OCI-LY3 (cell line): ENCODE results near the gene GFI1B.
A peak's percentile ranks its signal among the peaks of the same experiment; 100 is the strongest.

ENCODE experiments used
- H2AFZ ChIP-seq: fragments of 200-600, 300-600 bp; shearing (Covaris generic); 2 replicates; pipeline ENCODE4 v1.6.0; 2014; ENCODE audit warnings: antibody characterized with exemption, low read depth, low read length
- H3K27ac ChIP-seq: fragments of 200-600, 300-600 bp; sonication (generic); 2 replicates; pipeline ENCODE4 v1.5.1; 2014; ENCODE audit warnings: mild to moderate bottlenecking, low read length, moderate library complexity, mixed read lengths
- H3K27me3 ChIP-seq: fragments of 200-600, 300-600 bp; sonication (generic); 2 replicates; pipeline ENCODE4 v1.6.1; 2014; ENCODE audit warnings: low read depth, low read length, mixed read lengths
- H3K36me3 ChIP-seq: fragments of 200-600, 300-600 bp; sonication (generic); replicated peaks from 2 replicates; pipeline ENCODE3; 2014; ENCODE audit warnings: low read depth, low read length, mixed read lengths
- H3K4me1 ChIP-seq: fragments of 300-600, 200-600 bp; sonication (generic); 2 replicates; pipeline ENCODE4 v1.6.1; 2014; ENCODE audit warnings: low read length, mixed read lengths
- H3K4me2 ChIP-seq: fragments of 200-600, 300-600 bp; sonication (generic); 2 replicates; pipeline ENCODE4 v1.6.1; 2014; ENCODE audit warnings: low read length, mixed read lengths
- H3K4me3 ChIP-seq: fragments of 300-600, 200-600 bp; sonication (generic); 2 replicates; pipeline ENCODE4 v1.5.1; 2014; ENCODE audit warnings: antibody characterized with exemption, mild to moderate bottlenecking, low read length, moderate library complexity
- H3K79me2 ChIP-seq: fragments of 300-600, 200-600 bp; shearing (Covaris generic); 2 replicates; pipeline ENCODE4 v1.6.1; 2014; ENCODE audit warnings: mild to moderate bottlenecking, low read length, mixed read lengths
- H3K9ac ChIP-seq: fragments of 300-600, 200-600 bp; shearing (Covaris generic); 2 replicates; pipeline ENCODE4 v1.6.0; 2014; ENCODE audit warnings: mild to moderate bottlenecking, low read length, moderate library complexity
- H3K9me3 ChIP-seq: fragments of 200-600, 300-600 bp; shearing (Covaris generic); 2 replicates; pipeline ENCODE4 v1.6.1; 2014; ENCODE audit warnings: low read length, mixed read lengths; ENCODE audit not compliant: insufficient read depth
- H4K20me1 ChIP-seq: fragments of 200-600, 300-600 bp; sonication (generic); 2 replicates; pipeline ENCODE4 v1.6.1; 2016; ENCODE audit warnings: low read length, mixed read lengths; ENCODE audit not compliant: insufficient read depth
- CTCF ChIP-seq: fragments of 200-600, 300-600 bp; sonication (generic); IDR thresholded peaks from 2 replicates; pipeline ENCODE4 v1.5.1; 2014; ENCODE audit warnings: antibody characterized with exemption, low read length, low read depth
- EZH2phosphoT487 ChIP-seq: fragments of 200-600 bp; shearing (Covaris generic); IDR thresholded peaks from 2 replicates; pipeline ENCODE4 v1.6.1; 2018; ENCODE audit warnings: antibody characterized with exemption, mixed run types, low read depth

The GFI1B gene

GRCh38 chr9:132978112-132978450 lies 413 bp upstream of the GFI1B start:
- Histone ChIP-seq H3K4me3 (peak overlapping the region; percentile 64), H3K27me3 (peaks cover 40% of the 10 kb centered on the region), H3K9ac (no peak overlapping the region), H3K27ac (no peak overlapping the region), H3K4me2 (peak overlapping the region; percentile 76), H3K4me1 (peaks cover 27% of the 10 kb centered on the region), H3K9me3 (no peaks in the 10 kb centered on the region), H4K20me1 (no peaks in the 10 kb centered on the region), H3K36me3 (no peaks in the 10 kb centered on the region), H2AFZ (no peak overlapping the region), H3K79me2 (no peaks in the 10 kb centered on the region)
- TF ChIP-seq EZH2phosphoT487 (no peak), CTCF (no peak)

- no peaks in the 10 kb centered on the region for H3K79me2 ChIP-seq
- no peak overlapping the region for H3K4me2 ChIP-seq
- peaks cover 36% of the 10 kb centered on the region for H3K27me3 ChIP-seq
- no peaks in the 10 kb centered on the region for H3K9me3 ChIP-seq
- H3K4me1 ChIP-seq: peaks cover 27% of the 10 kb centered on the region
- H2AFZ ChIP-seq: no peak overlapping the region
- H3K9ac ChIP-seq: no peak overlapping the region
- H4K20me1 ChIP-seq: no peaks in the 10 kb centered on the region
- no peak overlapping the region for H3K27ac ChIP-seq
- no peak overlapping the region for H3K4me3 ChIP-seq
- no peaks in the 10 kb centered on the region for H3K36me3 ChIP-seq
- TF ChIP-seq EZH2phosphoT487: no peak
- TF ChIP-seq CTCF: no peak
These were observed 1.7 kb downstream of the GFI1B start for GRCh38 chr9:132980157-132980556.

GRCh38 chr9:132982458-132982857 lies 4.0 kb downstream of the GFI1B start:
- H3K4me1 ChIP-seq: peaks cover 24% of the 10 kb centered on the region
- no peaks in the 10 kb centered on the region for H3K36me3 ChIP-seq

GRCh38 chr9:132983491-132984201 lies 5.2 kb downstream of the GFI1B start:
- Histone ChIP-seq H4K20me1 (no peaks in the 10 kb centered on the region), H3K27ac (no peak overlapping the region), H2AFZ (no peak overlapping the region), H3K79me2 (no peaks in the 10 kb centered on the region), H3K9me3 (no peaks in the 10 kb centered on the region), H3K4me3 (no peak overlapping the region), H3K9ac (no peak overlapping the region), H3K27me3 (peaks cover 19% of the 10 kb centered on the region), H3K4me2 (no peak overlapping the region), H3K36me3 (no peaks in the 10 kb centered on the region), H3K4me1 (peaks cover 13% of the 10 kb centered on the region)
- TF ChIP-seq EZH2phosphoT487: no peak
- TF ChIP-seq CTCF: no peak

More at GRCh38 chr9:132982458-132982857, 4.0 kb downstream of the GFI1B start:
- Histone ChIP-seq H3K27ac (0 out of 2 replicates have a peak overlapping the region, but pooled peaks have one; percentile 13), H3K79me2 (no peaks in the 10 kb centered on the region), H4K20me1 (no peaks in the 10 kb centered on the region), H3K9me3 (no peaks in the 10 kb centered on the region), H3K4me2 (peak overlapping the region; percentile 66), H3K4me3 (peak overlapping the region; percentile 51), H3K27me3 (peaks cover 24% of the 10 kb centered on the region), H3K9ac (peak overlapping the region; percentile 43; the same call in 1 of the 2 replicates), H2AFZ (peak overlapping the region; percentile 98)
- no peak for TF ChIP-seq EZH2phosphoT487
